Activated CD4-positive, alpha-beta T cell treated with anti-CD3 and anti-CD28 coated beads, Interleukin-2, amount 50 U/mL, for 1 hour (primary cell): ENCODE measurements around the gene JPT2.
"Not testable (repeated sequence)": the region's sequence is repeated elsewhere in the genome, so short reads cannot be mapped to it uniquely, and the experiment has no call there.

ENCODE experiments used
- DNase-seq: peaks from one replicate; pipeline ENCODE4 v3.0.0-alpha.2; 2020

The JPT2 gene

GRCh38 chr16:1677339-1677738 lies 740 bp upstream of the JPT2 start:
- no peak for DNase-seq

DNA sequence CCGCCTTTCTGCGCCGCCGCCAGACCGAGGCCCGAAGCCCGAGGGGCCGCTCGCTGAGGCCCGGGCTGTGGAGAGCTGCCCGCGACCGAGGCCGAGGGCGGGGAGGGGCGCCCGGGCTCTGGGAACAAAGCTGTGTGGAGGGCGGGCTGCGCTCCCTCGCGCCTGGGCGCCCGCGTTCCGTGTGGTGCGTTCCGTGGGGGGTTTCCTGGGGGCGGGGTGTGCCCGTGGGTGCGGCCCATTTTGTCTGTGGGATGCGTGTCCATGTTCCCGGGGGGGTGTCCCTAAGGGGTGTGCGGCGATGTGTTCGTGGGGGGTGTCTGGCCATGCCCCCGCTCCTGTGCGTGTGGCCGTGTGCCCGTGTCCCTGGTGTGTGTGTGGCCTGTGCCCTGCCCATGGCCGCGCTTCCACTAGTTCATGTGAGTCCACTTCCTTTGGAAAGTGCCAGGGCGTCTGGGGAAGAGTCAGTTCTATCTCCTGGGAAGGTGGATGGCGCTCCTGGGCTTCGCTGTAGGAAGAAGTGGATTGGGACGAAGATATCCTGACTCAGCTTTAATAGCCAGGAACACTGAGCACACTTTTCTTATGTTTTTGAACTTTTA lies 520 bp downstream of the JPT2 start:
- peak; percentile 43 for DNase-seq

DNA sequence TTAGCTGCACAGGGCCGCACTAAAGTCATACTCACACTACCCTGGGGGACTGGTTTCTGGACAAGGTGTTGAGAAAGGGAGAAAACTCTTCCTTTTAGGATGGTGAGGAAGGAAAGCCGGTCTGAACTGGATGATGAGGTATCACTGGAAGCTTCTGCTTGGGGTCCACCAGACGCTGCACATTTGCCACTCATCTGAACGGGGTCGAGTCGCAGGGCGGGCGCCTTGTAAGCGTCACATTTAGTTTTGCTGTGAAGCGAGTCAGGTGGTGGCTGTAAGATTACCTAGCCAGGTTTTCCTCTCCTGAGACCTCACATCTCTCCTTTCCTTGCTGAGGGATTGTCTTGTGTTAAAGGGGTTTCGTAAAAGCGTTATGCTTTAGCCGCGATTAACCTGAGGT lies 2.3 kb downstream of the JPT2 start:
- no peak for DNase-seq

DNA sequence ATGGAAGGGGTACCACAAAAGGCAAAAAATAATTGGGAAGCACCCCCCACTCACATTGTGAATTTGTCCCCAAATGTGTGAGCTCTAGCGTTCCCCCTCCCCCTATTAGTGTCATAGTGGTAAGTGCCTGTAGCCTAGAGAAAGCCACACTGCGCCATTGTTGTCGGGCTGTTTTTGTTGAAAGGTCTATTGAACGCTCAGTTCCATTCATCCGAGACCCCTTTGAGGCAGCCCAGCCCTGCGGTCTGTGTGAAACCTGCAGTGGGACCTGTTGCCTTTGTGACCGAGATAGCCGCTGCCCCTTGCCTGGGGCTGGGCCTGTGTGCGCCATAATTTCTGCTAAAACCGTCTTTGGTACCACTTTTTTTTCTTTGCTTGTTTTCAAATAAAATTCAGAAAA lies 3.0 kb downstream of the JPT2 start:
- DNase-seq: no peak

DNA sequence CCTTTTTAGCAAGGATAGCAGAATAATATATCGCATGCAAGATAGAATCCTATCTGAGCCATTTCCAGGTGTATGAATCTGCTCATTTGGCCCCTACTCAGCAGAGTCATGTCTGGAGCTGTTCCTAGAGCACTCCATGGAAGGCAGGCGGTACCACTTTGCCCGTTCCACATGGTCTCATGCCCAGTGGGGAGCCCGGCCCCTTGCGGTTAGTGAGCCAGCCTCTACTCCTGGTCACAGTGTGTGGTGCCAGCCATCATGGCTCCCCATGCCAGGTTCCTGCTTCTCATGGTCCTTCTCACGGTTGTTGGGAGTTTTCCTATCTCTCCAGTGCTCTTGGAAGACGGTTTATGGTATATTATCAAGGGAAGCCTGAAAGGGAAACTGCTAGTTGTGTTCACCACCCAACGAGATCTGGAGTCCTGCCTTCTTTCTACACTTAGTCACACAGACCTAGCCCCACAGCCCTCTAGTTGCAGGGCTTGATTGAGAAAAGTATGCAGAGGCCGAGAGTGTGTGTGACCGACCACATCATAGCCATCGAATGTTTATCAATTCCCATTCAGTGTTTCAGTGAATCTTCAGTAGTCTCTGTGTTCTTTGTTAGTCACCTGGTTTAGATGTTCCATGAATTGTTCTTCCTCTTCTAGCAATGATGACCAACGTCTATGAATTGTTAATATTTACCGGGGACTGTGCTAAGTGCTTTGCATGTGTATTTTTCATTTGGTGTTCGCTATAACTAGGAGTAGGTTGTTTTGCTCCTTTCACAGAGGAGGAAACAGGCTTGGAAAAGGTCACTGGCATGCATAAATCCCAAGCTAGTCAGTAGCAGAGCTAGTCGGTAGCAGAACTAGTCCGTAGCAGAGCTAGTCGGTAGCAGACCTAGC lies 9.6 kb downstream of the JPT2 start:
- no peak for DNase-seq

GRCh38 chr16:1688807-1689560 lies 10.9 kb downstream of the JPT2 start:
- DNase-seq: no peak

GRCh38 chr16:1689853-1690252 lies 11.8 kb downstream of the JPT2 start:
- DNase-seq: no peak

DNA sequence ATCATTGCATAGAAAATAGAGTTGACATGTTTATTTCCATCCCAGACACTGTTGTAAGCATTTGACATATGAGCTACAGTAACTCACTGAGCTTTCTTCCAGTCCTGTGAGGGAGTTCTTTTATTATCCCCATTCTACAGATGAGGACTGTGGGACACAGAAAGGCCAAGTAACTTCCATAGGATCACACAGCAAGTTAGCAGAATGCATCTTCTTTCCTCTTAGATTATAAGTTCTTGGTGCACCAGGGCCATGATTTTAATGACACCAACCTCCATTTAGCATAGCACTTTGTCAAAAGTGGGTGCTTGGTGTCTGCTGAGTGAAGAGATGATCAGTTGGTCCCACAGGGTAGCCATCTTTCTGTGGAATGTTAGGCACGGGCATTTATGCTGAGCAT lies 12.7 kb downstream of the JPT2 start:
- DNase-seq: no peak

DNA sequence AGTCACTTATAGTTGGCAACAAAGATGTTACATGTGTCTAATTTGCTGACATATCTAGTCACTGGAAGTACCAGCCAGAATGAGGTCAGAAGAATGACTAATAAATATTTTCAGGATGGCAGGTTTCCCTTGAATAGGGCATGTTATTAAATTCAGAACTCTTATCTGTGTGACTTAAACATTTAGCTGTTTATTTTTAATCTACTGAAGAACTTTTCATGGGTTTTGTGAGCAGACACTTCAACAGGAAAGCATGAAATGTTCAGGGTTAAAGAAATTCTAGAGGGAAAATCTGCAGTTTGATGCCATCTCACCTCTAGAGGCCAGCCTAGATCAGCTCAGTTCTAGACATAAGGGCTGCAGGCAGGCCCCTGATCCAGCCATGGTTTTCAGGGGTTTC lies 13.2 kb downstream of the JPT2 start:
- DNase-seq: no peak

DNA sequence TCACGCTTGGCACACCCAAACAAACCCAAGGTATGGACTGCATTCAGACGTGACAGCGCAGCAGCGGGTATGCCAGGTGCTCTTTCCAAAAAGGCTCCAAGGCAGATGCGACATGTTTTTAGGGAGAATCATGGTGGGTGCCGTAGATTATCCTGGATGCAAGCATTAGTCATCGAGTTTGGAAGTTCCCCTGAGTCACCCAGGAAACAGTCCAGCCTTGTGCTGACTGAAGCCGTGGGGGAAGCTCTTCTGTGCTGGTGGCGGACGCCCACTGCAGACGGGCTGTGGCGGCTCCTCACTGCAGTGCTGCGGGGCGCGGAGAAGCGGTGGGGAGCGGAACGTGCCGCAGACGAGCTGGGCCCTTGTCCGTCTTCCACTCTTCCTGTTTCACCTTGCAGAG lies 13.9 kb downstream of the JPT2 start:
- DNase-seq: no peak

- no peak for DNase-seq
Measured at GRCh38 chr16:1696863-1697262, 18.8 kb downstream of the JPT2 start.

DNA sequence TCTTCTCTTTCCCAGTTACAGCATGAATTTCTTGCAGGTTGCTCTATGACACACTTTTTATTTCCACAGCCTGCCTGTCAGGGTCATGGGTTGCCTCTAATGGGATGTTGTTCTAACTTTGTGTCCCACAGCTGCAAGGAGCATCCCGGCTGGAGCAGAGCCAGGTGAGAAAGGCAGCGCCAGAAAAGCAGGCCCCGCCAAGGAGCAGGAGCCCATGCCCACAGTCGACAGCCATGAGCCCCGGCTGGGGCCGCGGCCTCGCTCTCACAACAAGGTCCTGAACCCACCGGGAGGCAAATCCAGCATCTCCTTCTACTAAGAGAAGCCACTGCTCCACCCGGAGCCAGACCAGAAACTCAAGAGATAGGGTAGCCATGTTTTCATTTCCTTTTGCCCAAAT lies 20.6 kb downstream of the JPT2 start:
- DNase-seq: no peak

GRCh38 chr16:1700246-1700645 lies 22.2 kb downstream of the JPT2 start:
- no peak for DNase-seq

- no peak for DNase-seq
Measured at GRCh38 chr16:1701216-1701878, 23.3 kb downstream of the JPT2 start.

GRCh38 chr16:1705324-1705687 lies 27.2 kb downstream of the JPT2 start:
- not testable (repeated sequence) for DNase-seq

DNA sequence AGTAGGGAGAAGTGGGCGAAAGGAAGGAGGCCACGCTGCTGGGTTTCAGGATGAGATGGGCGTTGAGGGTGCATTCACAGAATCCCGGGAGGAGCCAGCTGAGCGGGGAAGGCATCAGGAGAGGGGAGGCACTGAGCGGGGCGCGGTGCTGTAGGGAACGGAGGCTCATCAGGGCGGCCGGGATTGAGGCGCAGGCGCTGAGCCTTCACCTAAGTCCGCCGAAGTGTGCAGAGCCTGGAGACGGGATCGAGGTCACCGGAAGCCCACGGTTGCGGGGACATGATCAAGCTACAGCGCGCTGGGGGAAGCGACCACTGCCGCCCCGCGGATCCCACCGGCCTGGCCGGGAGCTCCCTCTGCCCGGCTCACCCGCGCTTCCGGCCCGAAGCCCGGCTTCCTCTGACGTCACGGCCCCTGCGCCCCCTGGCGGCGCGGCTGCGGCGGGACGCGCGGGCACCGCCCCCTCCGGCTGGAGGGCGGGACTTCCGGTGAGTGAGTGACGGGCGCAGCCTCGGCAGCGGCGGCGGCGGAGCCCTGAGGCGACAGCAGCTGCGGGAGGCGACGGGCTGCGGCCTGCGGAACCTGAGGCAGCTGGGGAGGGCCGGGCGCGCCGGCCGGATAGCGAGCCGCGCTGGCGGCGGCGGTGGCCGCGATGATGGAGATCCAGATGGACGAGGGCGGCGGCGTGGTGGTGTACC lies 27.8 kb downstream of the JPT2 start, which contains the start of gene MAPK8IP3:
Gene MAPK8IP3 (plus strand): TSS at position 508 of the 698 bp plus-strand sequence. CDS start 145 bp downstream, at position 653.
- DNase-seq: peak; percentile 95

GRCh38 chr16:1706386-1707192 lies 28.5 kb downstream of the JPT2 start:
- DNase-seq: peak; percentile 35

DNA sequence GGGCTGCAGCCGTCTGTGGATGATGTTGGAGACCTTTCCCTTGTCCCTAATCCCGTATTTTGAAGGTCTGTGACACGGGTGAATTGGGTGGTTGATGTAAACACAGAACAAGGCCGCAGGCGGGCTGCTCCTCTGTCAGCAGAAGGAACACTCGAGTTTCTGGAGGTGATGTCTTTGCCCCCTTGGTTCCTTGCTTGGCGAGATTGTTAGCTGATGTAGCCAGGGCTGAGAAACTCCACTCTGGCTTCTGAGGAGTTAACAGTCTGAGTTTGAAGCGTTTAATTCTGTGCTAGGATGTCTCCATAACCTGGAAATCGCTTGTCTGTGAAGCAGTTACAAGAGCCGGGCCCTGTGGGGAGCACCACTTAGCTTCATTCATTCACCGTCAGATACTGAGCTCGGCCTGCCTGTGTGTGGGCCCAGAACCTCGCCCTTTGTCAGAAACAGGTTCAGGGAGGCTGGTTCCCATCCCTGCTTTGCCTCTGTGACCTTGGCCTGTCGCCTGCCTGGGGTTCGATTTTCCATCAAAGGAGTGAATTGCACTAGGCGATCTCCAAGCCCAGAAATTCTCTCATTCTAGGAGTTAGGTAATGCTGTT lies 29.2 kb downstream of the JPT2 start:
- DNase-seq: no peak

GRCh38 chr16:1708083-1708767 lies 30.1 kb downstream of the JPT2 start:
- DNase-seq: no peak

- no peak for DNase-seq
Measured at GRCh38 chr16:1708768-1709180, 30.7 kb downstream of the JPT2 start.

- no peak for DNase-seq
Measured at GRCh38 chr16:1709356-1709755, 31.3 kb downstream of the JPT2 start.
